ENCODE results near the gene RNF10.
A peak's percentile ranks its signal among the peaks of the same experiment; 100 is the strongest.

RNF10 gene

DNA sequence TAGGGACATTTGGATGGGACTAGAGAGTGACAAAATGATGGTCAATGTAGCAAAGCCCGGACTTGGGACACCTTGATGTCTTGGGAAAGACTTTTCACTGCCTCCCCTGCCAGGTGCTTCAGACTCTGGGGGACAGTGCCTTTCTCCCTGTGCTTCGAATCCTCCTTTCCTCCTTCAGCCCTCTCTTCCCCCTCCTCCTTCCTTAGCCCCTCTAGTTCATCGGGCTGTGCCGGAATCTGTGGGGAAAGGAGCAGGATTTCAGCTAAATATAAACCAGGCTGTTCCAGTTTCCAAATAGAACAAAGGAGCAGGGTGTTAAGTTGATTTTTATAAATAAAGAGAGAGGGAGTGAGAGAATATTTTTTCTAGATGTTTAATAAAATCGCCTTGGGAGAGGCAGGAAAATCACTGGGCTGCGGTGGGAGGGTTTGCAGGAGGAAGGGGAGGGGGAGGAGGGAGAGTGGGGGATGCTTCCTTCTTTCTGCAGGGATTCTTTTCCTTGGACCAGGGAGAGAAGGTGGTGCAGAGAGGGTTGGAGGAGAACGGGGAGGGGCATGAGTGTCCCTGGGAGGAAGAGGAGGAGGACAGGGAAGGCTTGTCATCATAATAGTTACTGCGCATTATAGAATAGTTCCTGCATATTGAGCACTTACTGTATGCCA is 84.9 kb downstream of the RNF10 start:
- TF ChIP-seq, protein P1, sequence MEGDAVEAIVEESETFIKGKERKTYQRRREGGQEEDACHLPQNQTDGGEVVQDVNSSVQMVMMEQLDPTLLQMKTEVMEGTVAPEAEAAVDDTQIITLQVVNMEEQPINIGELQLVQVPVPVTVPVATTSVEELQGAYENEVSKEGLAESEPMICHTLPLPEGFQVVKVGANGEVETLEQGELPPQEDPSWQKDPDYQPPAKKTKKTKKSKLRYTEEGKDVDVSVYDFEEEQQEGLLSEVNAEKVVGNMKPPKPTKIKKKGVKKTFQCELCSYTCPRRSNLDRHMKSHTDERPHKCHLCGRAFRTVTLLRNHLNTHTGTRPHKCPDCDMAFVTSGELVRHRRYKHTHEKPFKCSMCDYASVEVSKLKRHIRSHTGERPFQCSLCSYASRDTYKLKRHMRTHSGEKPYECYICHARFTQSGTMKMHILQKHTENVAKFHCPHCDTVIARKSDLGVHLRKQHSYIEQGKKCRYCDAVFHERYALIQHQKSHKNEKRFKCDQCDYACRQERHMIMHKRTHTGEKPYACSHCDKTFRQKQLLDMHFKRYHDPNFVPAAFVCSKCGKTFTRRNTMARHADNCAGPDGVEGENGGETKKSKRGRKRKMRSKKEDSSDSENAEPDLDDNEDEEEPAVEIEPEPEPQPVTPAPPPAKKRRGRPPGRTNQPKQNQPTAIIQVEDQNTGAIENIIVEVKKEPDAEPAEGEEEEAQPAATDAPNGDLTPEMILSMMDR (IDR thresholded peaks at IDR 0.05; ENCODE audit: insufficient read depth, low read depth, low read length, missing control alignments) = no peak
- H3K4me3 ChIP-seq (ENCODE audit: low read length) = no peak overlapping the region
- no peak for DNase-seq (ENCODE audit: low read depth)

DNA sequence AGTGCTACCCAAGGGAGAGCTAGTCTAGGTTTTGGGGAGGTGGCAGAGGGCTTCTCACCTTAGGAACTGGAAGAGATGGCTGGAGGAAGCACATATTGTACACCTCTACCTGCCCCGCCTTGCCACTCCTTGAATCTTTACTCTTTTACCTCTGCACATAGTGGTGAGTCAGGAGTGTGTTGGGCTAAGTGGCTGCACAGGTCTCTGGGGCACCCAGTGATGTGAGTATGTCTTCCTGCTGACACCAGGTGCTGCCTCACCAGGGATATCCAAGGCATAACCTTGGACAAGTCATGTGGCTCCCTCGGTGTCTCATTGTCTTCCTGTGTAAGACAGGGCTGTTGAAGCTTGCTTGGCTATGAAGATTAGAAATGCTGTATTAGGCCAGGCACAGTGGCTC is 86.5 kb downstream of the RNF10 start:
- no peak overlapping the region for H3K4me3 ChIP-seq (ENCODE audit: low read length)
- TF ChIP-seq, protein P1 (IDR thresholded peaks at IDR 0.05; ENCODE audit: insufficient read depth, low read depth, low read length, missing control alignments) = no peak
- peak; percentile 97 for DNase-seq (ENCODE audit: low read depth)

DNA sequence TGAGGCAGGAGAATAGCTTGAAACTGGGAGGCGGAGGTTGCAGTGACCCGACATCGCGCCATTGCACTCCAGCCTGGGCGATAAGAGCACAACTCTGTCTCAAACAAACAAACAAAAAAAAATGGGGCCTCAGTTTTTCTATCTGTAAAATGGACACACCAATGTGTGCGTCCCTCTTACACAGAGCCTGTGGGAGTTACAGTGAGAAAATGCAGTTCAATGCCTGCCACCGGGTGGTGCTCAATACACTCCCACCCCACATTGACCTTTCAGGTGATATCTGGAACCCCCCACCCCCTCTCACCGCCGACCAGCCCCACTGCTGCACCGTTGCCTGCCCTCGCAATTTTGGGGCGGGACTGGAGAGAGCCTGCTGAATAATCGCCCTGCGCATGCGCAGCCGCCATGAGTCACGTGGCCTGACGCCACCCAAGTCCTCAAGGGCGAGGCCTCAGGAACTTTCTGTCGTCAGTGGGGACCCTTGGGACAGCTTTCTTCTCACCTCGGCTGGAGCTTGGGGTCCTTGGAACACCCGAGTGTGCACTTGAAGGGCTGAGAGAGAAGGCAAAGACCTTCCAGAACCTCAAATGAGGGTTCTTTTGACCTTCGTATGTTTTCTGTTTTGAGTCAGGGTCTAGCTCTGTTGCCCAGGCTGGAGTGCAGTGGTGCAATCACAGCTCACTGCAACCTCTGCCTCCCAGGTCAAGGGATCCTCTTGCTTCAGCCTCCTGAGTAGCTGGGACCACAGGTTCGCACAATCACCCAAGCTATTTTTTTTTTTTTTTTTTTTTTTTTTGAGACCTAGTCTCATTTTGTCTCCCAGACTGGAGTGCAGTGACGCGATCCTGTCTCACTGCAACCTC is 91.6 kb downstream of the RNF10 start:
- TF ChIP-seq, protein P1 (IDR thresholded peaks at IDR 0.05; ENCODE audit: insufficient read depth, low read depth, low read length, missing control alignments) = no peak
- no peak overlapping the region for H3K4me3 ChIP-seq (ENCODE audit: low read length)
- DNase-seq (ENCODE audit: low read depth) = no peak

Data from epithelial cell of esophagus (primary cell).